Natural killer cell treated with Interleukin-12 subunit alpha and Interleukin-12 subunit beta and Interleukin-15 and Interleukin-18, amount 100 ng/mL, for 72 hours (primary cell): Measurements from ENCODE around the gene SMG9. TPM values are rescaled to one million over a fixed set of nuclear protein-coding genes. Genes with fewer than 3 reads are reported as not detected.

Source experiments
- ATAC-seq, 2 donors: fragments of 150-1000 bp; cut with Tn5 transposase in 1 of 2; sonication (Bioruptor Pico), chemical (Tn5 transposase) in 1 of 2; 2 replicates each; pipeline ENCODE4 v1.10.0; 2021
- DNase-seq: peaks from one replicate; pipeline ENCODE4 v3.0.0; 2022; ENCODE audit warnings: low spot score
- H3K27ac Mint-ChIP-seq, 2 donors: 1 replicate in 1 of 2; 2 replicates in 1 of 2; pipeline ENCODE4 v1.8.0; 2022; ENCODE audit warnings: mixed read lengths in 2 of 2, mild to moderate bottlenecking in 1 of 2, moderate library complexity in 1 of 2
- H3K27me3 Mint-ChIP-seq, 2 donors: 1 replicate in 1 of 2; 2 replicates in 1 of 2; pipeline ENCODE4 v1.8.0; 2022; ENCODE audit warnings: mixed read lengths in 2 of 2
- H3K36me3 Mint-ChIP-seq: one replicate; pipeline ENCODE4 v1.8.0; 2022; ENCODE audit warnings: mixed read lengths
- H3K4me1 Mint-ChIP-seq, 2 donors: 1 replicate in 1 of 2; 2 replicates in 1 of 2; pipeline ENCODE4 v1.8.0; 2022; ENCODE audit warnings: low read depth in 2 of 2, mixed read lengths in 2 of 2, mild to moderate bottlenecking in 1 of 2
- H3K4me3 Mint-ChIP-seq: one replicate; pipeline ENCODE4 v1.8.0; 2022; ENCODE audit warnings: mixed read lengths
- H3K9me3 Mint-ChIP-seq: 2 replicates; pipeline ENCODE4 v1.8.0; 2022; ENCODE audit warnings: mixed read lengths
- total RNA-seq, 2 donors: library from RNA; stranded (reverse); gene quantifications; one replicate each; pipeline ENCODE4 v1.2.3, GENCODE V29; 2022

The SMG9 gene
- total RNA-seq, 2 donors from 2014 or later, result 89.4 to 103 TPM

- peak overlapping the region; percentile 2 for H3K4me3 Mint-ChIP-seq
- no peaks in the 10 kb centered on the region for H3K27me3 Mint-ChIP-seq
- DNase-seq (no peak), ATAC-seq (peak in 1 of 2 donors; percentile 70)
- H3K27ac Mint-ChIP-seq, result peak overlapping the region; percentile 42 to 63
- H3K9me3 Mint-ChIP-seq, result no peaks in the 10 kb centered on the region
- H3K36me3 Mint-ChIP-seq, result peaks cover 28% of the 10 kb centered on the region
- H3K4me1 Mint-ChIP-seq, result peaks cover 5 to 11% of the 10 kb centered on the region in 2 donors
Measured at GRCh38 chr19:43738780-43739211, 16.0 kb downstream of the SMG9 start.

GRCh38 chr19:43735957-43736356, 18.8 kb downstream of the SMG9 start:
- peaks cover 14% of the 10 kb centered on the region for H3K36me3 Mint-ChIP-seq
- peak overlapping the region in 1 of 2 donors; percentile 53 for H3K27ac Mint-ChIP-seq
- no peak for DNase-seq
- H3K27me3 Mint-ChIP-seq, result no peaks in the 10 kb centered on the region
- ATAC-seq, result no peak
- peaks cover 5 to 15% of the 10 kb centered on the region in 2 donors for H3K4me1 Mint-ChIP-seq
- H3K9me3 Mint-ChIP-seq, result no peaks in the 10 kb centered on the region
- H3K4me3 Mint-ChIP-seq, result no peak overlapping the region

- H3K27ac Mint-ChIP-seq, result no peak overlapping the region
- H3K27me3 Mint-ChIP-seq, result no peaks in the 10 kb centered on the region
- no peaks in the 10 kb centered on the region for H3K9me3 Mint-ChIP-seq
- H3K4me3 Mint-ChIP-seq, result no peak overlapping the region
- ATAC-seq (no peak), DNase-seq (no peak)
- peaks cover 5 to 13% of the 10 kb centered on the region in 2 donors for H3K4me1 Mint-ChIP-seq
- peaks cover 10% of the 10 kb centered on the region for H3K36me3 Mint-ChIP-seq
Measured at GRCh38 chr19:43735013-43735412, 19.7 kb downstream of the SMG9 start.

GRCh38 chr19:43731846-43732245, 22.9 kb downstream of the SMG9 start:
- Mint-ChIP-seq H3K4me1 (peaks cover 0 to 10% of the 10 kb centered on the region in 2 donors), H3K4me3 (no peak overlapping the region), H3K27me3 (no peaks in the 10 kb centered on the region), H3K9me3 (no peaks in the 10 kb centered on the region), H3K36me3 (peaks cover 6% of the 10 kb centered on the region), H3K27ac (peak overlapping the region; percentile 21 to 48)
- DNase-seq (no peak), ATAC-seq (no peak)

- no peaks in the 10 kb centered on the region for H3K9me3 Mint-ChIP-seq
- H3K36me3 Mint-ChIP-seq, result peaks cover 1% of the 10 kb centered on the region
- peak overlapping the region in 1 of 2 donors; percentile 48 for H3K27ac Mint-ChIP-seq
- no peaks in the 10 kb centered on the region for H3K27me3 Mint-ChIP-seq
- H3K4me3 Mint-ChIP-seq, result no peak overlapping the region
- no peak for DNase-seq
- peaks cover 0 to 6% of the 10 kb centered on the region in 2 donors for H3K4me1 Mint-ChIP-seq
- ATAC-seq, result no peak
Measured at GRCh38 chr19:43731346-43731745, 23.4 kb downstream of the SMG9 start.

- H3K27me3 Mint-ChIP-seq, result no peaks in the 10 kb centered on the region
- H3K4me1 Mint-ChIP-seq, result peaks cover 5 to 8% of the 10 kb centered on the region in 2 donors
- H3K36me3 Mint-ChIP-seq, result no peaks in the 10 kb centered on the region
Measured at GRCh38 chr19:43729919-43730318, 24.8 kb downstream of the SMG9 start.

GRCh38 chr19:43727593-43727853, 27.2 kb downstream of the SMG9 start:
- Mint-ChIP-seq H3K4me1 (peaks cover 5 to 8% of the 10 kb centered on the region in 2 donors), H3K27me3 (no peaks in the 10 kb centered on the region), H3K4me3 (no peak overlapping the region), H3K27ac (no peak overlapping the region), H3K36me3 (no peaks in the 10 kb centered on the region), H3K9me3 (no peaks in the 10 kb centered on the region)
- DNase-seq (no peak), ATAC-seq (no peak)

More at GRCh38 chr19:43729919-43730318, 24.8 kb downstream of the SMG9 start:
- H3K27ac Mint-ChIP-seq, result no peak overlapping the region
- DNase-seq (no peak), ATAC-seq (no peak)
- no peaks in the 10 kb centered on the region for H3K9me3 Mint-ChIP-seq
- H3K4me3 Mint-ChIP-seq, result no peak overlapping the region

GRCh38 chr19:43726736-43727592, 27.8 kb downstream of the SMG9 start:
- Mint-ChIP-seq H3K27me3 (no peaks in the 10 kb centered on the region), H3K36me3 (no peaks in the 10 kb centered on the region), H3K4me3 (no peak overlapping the region), H3K9me3 (no peaks in the 10 kb centered on the region), H3K4me1 (peaks cover 5% of the 10 kb centered on the region in 2 donors), H3K27ac (no peak overlapping the region)
- DNase-seq, result no peak
- no peak for ATAC-seq

- Mint-ChIP-seq H3K4me3 (no peak overlapping the region), H3K4me1 (peaks cover 4 to 5% of the 10 kb centered on the region in 2 donors), H3K36me3 (no peaks in the 10 kb centered on the region), H3K27ac (peak overlapping the region; percentile 18 to 44), H3K9me3 (no peaks in the 10 kb centered on the region), H3K27me3 (no peaks in the 10 kb centered on the region)
- ATAC-seq (no peak), DNase-seq (no peak)
Measured at GRCh38 chr19:43725468-43725867, 29.3 kb downstream of the SMG9 start.

GRCh38 chr19:43724896-43725295, 29.9 kb downstream of the SMG9 start:
- H3K4me1 Mint-ChIP-seq, result peaks cover 4 to 5% of the 10 kb centered on the region in 2 donors
- peak overlapping the region in 1 of 2 donors; percentile 44 for H3K27ac Mint-ChIP-seq
- ATAC-seq, result no peak

GRCh38 chr19:43723588-43723987, 31.2 kb downstream of the SMG9 start:
- Mint-ChIP-seq H3K4me3 (no peak overlapping the region), H3K9me3 (no peaks in the 10 kb centered on the region), H3K27me3 (no peaks in the 10 kb centered on the region), H3K4me1 (peaks cover 4 to 5% of the 10 kb centered on the region in 2 donors), H3K36me3 (no peaks in the 10 kb centered on the region), H3K27ac (no peak overlapping the region)
- DNase-seq (no peak), ATAC-seq (no peak)

More at GRCh38 chr19:43724896-43725295, 29.9 kb downstream of the SMG9 start:
- Mint-ChIP-seq H3K9me3 (no peaks in the 10 kb centered on the region), H3K36me3 (no peaks in the 10 kb centered on the region), H3K4me3 (no peak overlapping the region), H3K27me3 (no peaks in the 10 kb centered on the region)
- no peak for DNase-seq

GRCh38 chr19:43721469-43722048, 33.2 kb downstream of the SMG9 start:
- Mint-ChIP-seq H3K27ac (peak overlapping the region in 1 of 2 donors; percentile 31), H3K4me1 (peaks cover 4 to 5% of the 10 kb centered on the region in 2 donors), H3K4me3 (no peak overlapping the region), H3K27me3 (no peaks in the 10 kb centered on the region), H3K36me3 (no peaks in the 10 kb centered on the region), H3K9me3 (no peaks in the 10 kb centered on the region)
- ATAC-seq, result no peak
- DNase-seq, result no peak

GRCh38 chr19:43720936-43721335, 33.8 kb downstream of the SMG9 start:
- no peak for DNase-seq
- peak overlapping the region in 1 of 2 donors; percentile 31 for H3K27ac Mint-ChIP-seq

GRCh38 chr19:43719918-43720317, 34.8 kb downstream of the SMG9 start:
- Mint-ChIP-seq H3K36me3 (no peaks in the 10 kb centered on the region), H3K4me3 (no peak overlapping the region), H3K9me3 (no peaks in the 10 kb centered on the region), H3K27me3 (peaks cover 0 to under 1% of the 10 kb centered on the region in 2 donors), H3K27ac (no peak overlapping the region), H3K4me1 (no peaks in the 10 kb centered on the region)
- ATAC-seq (no peak), DNase-seq (no peak)

More at GRCh38 chr19:43720936-43721335, 33.8 kb downstream of the SMG9 start:
- no peaks in the 10 kb centered on the region for H3K9me3 Mint-ChIP-seq
- H3K4me3 Mint-ChIP-seq, result no peak overlapping the region
- H3K36me3 Mint-ChIP-seq, result no peaks in the 10 kb centered on the region
- H3K4me1 Mint-ChIP-seq, result peaks cover 4 to 5% of the 10 kb centered on the region in 2 donors
- H3K27me3 Mint-ChIP-seq, result no peaks in the 10 kb centered on the region
- no peak for ATAC-seq
